Measurements from ENCODE around the gene MRS2.
A peak's percentile ranks its signal among the peaks of the same experiment; 100 is the strongest.

Gene MRS2

GRCh38 chr6:24402697-24403500, at the start of gene MRS2:
Gene MRS2, plus strand, starts transcription at chr6:24402936. Its CDS starts 111 bp downstream, at chr6:24403047.
- TF ChIP-seq POU6F1 (CRISPR knock-in tag; IDR thresholded peaks at IDR 0.05; ENCODE audit: borderline replicate concordance, low read depth) = no peak
- TF ChIP-seq SNAI2 (CRISPR knock-in tag; IDR thresholded peaks at IDR 0.05) = no peak
- TF ChIP-seq ZNF70 (CRISPR knock-in tag; IDR thresholded peaks at IDR 0.05) = no peak
- no peak for TF ChIP-seq ZNF8 (CRISPR knock-in tag; IDR thresholded peaks at IDR 0.05)
- ATAC-seq = peak; percentile 99

GRCh38 chr6:24353861-24354260, 48.9 kb upstream of the MRS2 start:
- no peak for TF ChIP-seq SNAI2 (CRISPR knock-in tag; IDR thresholded peaks at IDR 0.05)
- TF ChIP-seq RARB (CRISPR knock-in tag; IDR thresholded peaks at IDR 0.05) = no peak
- no peak for TF ChIP-seq TOX (CRISPR knock-in tag; IDR thresholded peaks at IDR 0.05; ENCODE audit: borderline replicate concordance)
- no peak for TF ChIP-seq ZFP30 (CRISPR knock-in tag; IDR thresholded peaks at IDR 0.05)
- TF ChIP-seq PATZ1 (CRISPR knock-in tag; IDR thresholded peaks at IDR 0.05; ENCODE audit: borderline replicate concordance) = no peak
- TF ChIP-seq PPARA (CRISPR knock-in tag; IDR thresholded peaks at IDR 0.05; ENCODE audit: borderline replicate concordance) = no peak
- no peak for TF ChIP-seq OSR1 (CRISPR knock-in tag; IDR thresholded peaks at IDR 0.05)
- no peak for TF ChIP-seq ZNF565 (CRISPR knock-in tag; conservative IDR thresholded peaks at IDR 0.05; ENCODE audit: low read depth)
- no peak for TF ChIP-seq ZNF8 (CRISPR knock-in tag; IDR thresholded peaks at IDR 0.05)
- TF ChIP-seq ZNF70 (CRISPR knock-in tag; IDR thresholded peaks at IDR 0.05) = no peak
- TF ChIP-seq ZFP3 (CRISPR knock-in tag; IDR thresholded peaks at IDR 0.05) = no peak
- no peak for TF ChIP-seq BACH2 (CRISPR knock-in tag; IDR thresholded peaks at IDR 0.05; ENCODE audit: borderline replicate concordance)
- TF ChIP-seq TCF4 (CRISPR knock-in tag; IDR thresholded peaks at IDR 0.05; ENCODE audit: borderline replicate concordance) = no peak
- no peak for TF ChIP-seq CSDC2 (CRISPR knock-in tag; IDR thresholded peaks at IDR 0.05)
- no peak for TF ChIP-seq CREB5 (CRISPR knock-in tag; IDR thresholded peaks at IDR 0.05; ENCODE audit: low read depth)
- no peak for ATAC-seq

GRCh38 chr6:24355393-24355792, 47.3 kb upstream of the MRS2 start:
- TF ChIP-seq TOX (CRISPR knock-in tag; IDR thresholded peaks at IDR 0.05; ENCODE audit: borderline replicate concordance) (no peak), CSRNP3 (CRISPR knock-in tag; IDR thresholded peaks at IDR 0.05) (no peak), ZFP30 (CRISPR knock-in tag; IDR thresholded peaks at IDR 0.05) (no peak), BACH2 (CRISPR knock-in tag; IDR thresholded peaks at IDR 0.05; ENCODE audit: borderline replicate concordance) (no peak), POU6F1 (CRISPR knock-in tag; IDR thresholded peaks at IDR 0.05; ENCODE audit: borderline replicate concordance, low read depth) (no peak), GLIS3 (CRISPR knock-in tag; IDR thresholded peaks at IDR 0.05) (no peak), ISL1 (CRISPR knock-in tag; IDR thresholded peaks at IDR 0.05) (no peak), PATZ1 (CRISPR knock-in tag; IDR thresholded peaks at IDR 0.05; ENCODE audit: borderline replicate concordance) (no peak), ZC3H10 (CRISPR knock-in tag; IDR thresholded peaks at IDR 0.05) (no peak), ZNF70 (CRISPR knock-in tag; IDR thresholded peaks at IDR 0.05) (no peak), SNAI2 (CRISPR knock-in tag; IDR thresholded peaks at IDR 0.05) (no peak), TCF4 (CRISPR knock-in tag; IDR thresholded peaks at IDR 0.05; ENCODE audit: borderline replicate concordance) (no peak), ZFP3 (CRISPR knock-in tag; IDR thresholded peaks at IDR 0.05) (no peak), ZNF565 (CRISPR knock-in tag; conservative IDR thresholded peaks at IDR 0.05; ENCODE audit: low read depth) (no peak), PPARA (CRISPR knock-in tag; IDR thresholded peaks at IDR 0.05; ENCODE audit: borderline replicate concordance) (no peak), OSR1 (CRISPR knock-in tag; IDR thresholded peaks at IDR 0.05) (no peak), CSDC2 (CRISPR knock-in tag; IDR thresholded peaks at IDR 0.05) (no peak), ARNTL (CRISPR knock-in tag; IDR thresholded peaks at IDR 0.05; ENCODE audit: borderline replicate concordance, low read depth) (no peak), ZNF8 (CRISPR knock-in tag; IDR thresholded peaks at IDR 0.05) (no peak), TSHZ2 (CRISPR knock-in tag; IDR thresholded peaks at IDR 0.05) (no peak)
- ATAC-seq = no peak

All from SK-N-SH treated with all-trans-retinoic acid at 6 μM for 48 hours (cell line).